Neural progenitor cell (in vitro differentiated cells): ENCODE results near the gene GATA6. TPM values are rescaled to one million over a fixed set of nuclear protein-coding genes. Genes with fewer than 3 reads are reported as not detected.

Experiments used
- DNase-seq: peaks from one replicate; pipeline ENCODE4 v3.0.0-alpha.2; 2016; ENCODE audit warnings: low spot score
- H2AFZ ChIP-seq: fragments of 200-600 bp; sonication (generic); replicated peaks from 2 replicates; pipeline ENCODE4 v1.6.1; 2016; ENCODE audit warnings: antibody characterized with exemption
- H3F3A ChIP-seq: fragments of 200-600 bp; sonication (generic); 2 replicates; pipeline ENCODE4 v1.6.1; 2016; ENCODE audit warnings: antibody characterized with exemption, low read depth
- H3K27ac ChIP-seq: fragments of 200-600 bp; sonication (generic); 2 replicates; pipeline ENCODE4 v1.5.1; 2016; ENCODE audit warnings: mild to moderate bottlenecking
- H3K27me3 ChIP-seq: fragments of 200-600 bp; sonication (generic); 2 replicates; pipeline ENCODE4 v1.6.1; 2016; ENCODE audit warnings: mild to moderate bottlenecking, moderate library complexity
- H3K36me3 ChIP-seq: fragments of 200-600 bp; sonication (generic); 2 replicates; pipeline ENCODE4 v1.5.1; 2016
- H3K4me1 ChIP-seq: fragments of 200-600 bp; sonication (generic); 2 replicates; pipeline ENCODE4 v1.6.1; 2016; ENCODE audit warnings: mixed run types
- H3K4me2 ChIP-seq: fragments of 200-600 bp; sonication (generic); 2 replicates; pipeline ENCODE4 v1.6.1; 2016
- H3K4me3 ChIP-seq: fragments of 200-600 bp; sonication (generic); 2 replicates; pipeline ENCODE4 v1.5.1; 2016
- H3K79me2 ChIP-seq: fragments of 200-600 bp; sonication (generic); 2 replicates; pipeline ENCODE4 v1.6.1; 2016; ENCODE audit warnings: low read depth
- H3K9ac ChIP-seq: fragments of 200-600 bp; sonication (generic); 2 replicates; pipeline ENCODE4 v1.6.1; 2016
- H3K9me3 ChIP-seq: fragments of 200-600 bp; sonication (generic); 2 replicates; pipeline ENCODE4 v1.5.1; 2016; ENCODE audit warnings: low read depth
- H4K20me1 ChIP-seq: fragments of 200-600 bp; sonication (generic); 2 replicates; pipeline ENCODE4 v1.6.1; 2016; ENCODE audit warnings: low read depth
- H3K27ac Mint-ChIP-seq: 3 replicates; pipeline ENCODE4 v1.8.0; 2021; ENCODE audit warnings: mixed read lengths
- H3K27me3 Mint-ChIP-seq: 2 replicates; pipeline ENCODE4 v1.8.0; 2022; ENCODE audit warnings: low read depth, mild to moderate bottlenecking, inconsistent platforms, moderate library complexity, mixed read lengths; ENCODE audit not compliant: insufficient read depth
- H3K36me3 Mint-ChIP-seq: 3 replicates; pipeline ENCODE4 v1.8.0; 2021; ENCODE audit warnings: mixed read lengths
- H3K4me1 Mint-ChIP-seq: 3 replicates; pipeline ENCODE4 v1.8.0; 2021; ENCODE audit warnings: mixed read lengths
- H3K4me3 Mint-ChIP-seq: 3 replicates; pipeline ENCODE4 v1.8.0; 2021; ENCODE audit warnings: mild to moderate bottlenecking, moderate library complexity, mixed read lengths
- H3K9me3 Mint-ChIP-seq: 3 replicates; pipeline ENCODE4 v1.8.0; 2020; ENCODE audit warnings: mixed read lengths
- EZH2 ChIP-seq: fragments of 200-600 bp; sonication (generic); IDR thresholded peaks from 2 replicates; pipeline ENCODE4 v1.6.1; 2017; ENCODE audit warnings: antibody characterized with exemption, mild to moderate bottlenecking, moderate library complexity
- EZH2phosphoT487 ChIP-seq: fragments of 200-600 bp; sonication (generic); IDR thresholded peaks from 2 replicates; pipeline ENCODE4 v1.6.1; 2017; ENCODE audit warnings: antibody characterized with exemption
- total RNA-seq: library from RNA; depleted of rRNA; stranded (reverse); fragments of >200 nt; gene quantifications from 2 replicates; pipeline ENCODE4 v1.2.3, GENCODE V29; 2015; ENCODE audit warnings: low replicate concordance
- TF ChIP-seq, protein P1 (sequence below): fragments of 200-600 bp; sonication (generic); IDR thresholded peaks from 2 replicates; pipeline ENCODE4 v1.5.1; 2017; ENCODE audit warnings: antibody characterized with exemption, mild to moderate bottlenecking

Gene GATA6
- total RNA-seq, 1 donor from 2014 or later: 0.26 TPM

DNA sequence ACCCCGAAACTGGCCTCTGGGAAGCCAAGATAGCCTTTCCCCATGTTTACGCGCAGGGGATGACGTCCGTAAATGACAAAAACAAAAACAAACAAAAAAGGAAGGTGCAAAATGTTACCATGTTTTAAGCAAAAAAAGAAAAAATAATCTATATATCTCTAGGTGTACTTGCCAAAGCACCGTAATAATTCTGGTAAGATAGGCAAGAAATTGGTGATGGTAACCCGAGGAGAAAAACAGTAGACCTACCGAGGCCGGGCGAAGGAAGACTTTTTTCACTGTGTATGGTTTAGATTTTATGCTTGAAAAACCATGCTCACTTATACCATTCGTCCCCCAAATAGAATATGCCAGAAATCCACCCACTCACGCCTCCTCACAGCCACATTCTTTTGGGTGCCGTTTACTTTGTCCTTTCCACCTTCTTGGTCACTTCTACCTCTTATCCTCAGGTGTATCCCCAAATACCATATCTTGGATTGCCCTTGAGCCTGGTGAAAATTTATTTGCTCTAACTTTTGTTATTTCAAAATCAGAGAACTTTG lies 8.0 kb downstream of the GATA6 start:
- H3K27ac ChIP-seq: no peak overlapping the region
- H3K27ac Mint-ChIP-seq: no peak overlapping the region
- H3K4me3 Mint-ChIP-seq: no peak overlapping the region
- no peak for TF ChIP-seq EZH2phosphoT487
- TF ChIP-seq EZH2: peak; percentile 86
- TF ChIP-seq, protein P1, sequence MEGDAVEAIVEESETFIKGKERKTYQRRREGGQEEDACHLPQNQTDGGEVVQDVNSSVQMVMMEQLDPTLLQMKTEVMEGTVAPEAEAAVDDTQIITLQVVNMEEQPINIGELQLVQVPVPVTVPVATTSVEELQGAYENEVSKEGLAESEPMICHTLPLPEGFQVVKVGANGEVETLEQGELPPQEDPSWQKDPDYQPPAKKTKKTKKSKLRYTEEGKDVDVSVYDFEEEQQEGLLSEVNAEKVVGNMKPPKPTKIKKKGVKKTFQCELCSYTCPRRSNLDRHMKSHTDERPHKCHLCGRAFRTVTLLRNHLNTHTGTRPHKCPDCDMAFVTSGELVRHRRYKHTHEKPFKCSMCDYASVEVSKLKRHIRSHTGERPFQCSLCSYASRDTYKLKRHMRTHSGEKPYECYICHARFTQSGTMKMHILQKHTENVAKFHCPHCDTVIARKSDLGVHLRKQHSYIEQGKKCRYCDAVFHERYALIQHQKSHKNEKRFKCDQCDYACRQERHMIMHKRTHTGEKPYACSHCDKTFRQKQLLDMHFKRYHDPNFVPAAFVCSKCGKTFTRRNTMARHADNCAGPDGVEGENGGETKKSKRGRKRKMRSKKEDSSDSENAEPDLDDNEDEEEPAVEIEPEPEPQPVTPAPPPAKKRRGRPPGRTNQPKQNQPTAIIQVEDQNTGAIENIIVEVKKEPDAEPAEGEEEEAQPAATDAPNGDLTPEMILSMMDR: no peak
- H3K9me3 Mint-ChIP-seq: peaks cover 6% of the 10 kb centered on the region
- H3K4me2 ChIP-seq: peak overlapping the region; percentile 51
- no peaks in the 10 kb centered on the region for H3K9me3 ChIP-seq
- DNase-seq: no peak
- H4K20me1 ChIP-seq: peaks cover 61% of the 10 kb centered on the region
- peak overlapping the region; percentile 15 for H3K4me3 ChIP-seq
- H3K36me3 ChIP-seq: no peaks in the 10 kb centered on the region
- no peaks in the 10 kb centered on the region for H3K79me2 ChIP-seq
- H3K27me3 Mint-ChIP-seq: peaks cover 62% of the 10 kb centered on the region
- H3K4me1 ChIP-seq: no peaks in the 10 kb centered on the region
- H2AFZ ChIP-seq: no peak overlapping the region
- peaks cover 12% of the 10 kb centered on the region for H3F3A ChIP-seq
- H3K9ac ChIP-seq: no peak overlapping the region
- H3K27me3 ChIP-seq: peaks cover 100% of the 10 kb centered on the region
- H3K4me1 Mint-ChIP-seq: peaks cover 5% of the 10 kb centered on the region
- no peaks in the 10 kb centered on the region for H3K36me3 Mint-ChIP-seq

- H3K4me1 Mint-ChIP-seq: peaks cover 5% of the 10 kb centered on the region
These were observed 9.8 kb downstream of the GATA6 start for GRCh38 chr18:22179174-22179573.

DNA sequence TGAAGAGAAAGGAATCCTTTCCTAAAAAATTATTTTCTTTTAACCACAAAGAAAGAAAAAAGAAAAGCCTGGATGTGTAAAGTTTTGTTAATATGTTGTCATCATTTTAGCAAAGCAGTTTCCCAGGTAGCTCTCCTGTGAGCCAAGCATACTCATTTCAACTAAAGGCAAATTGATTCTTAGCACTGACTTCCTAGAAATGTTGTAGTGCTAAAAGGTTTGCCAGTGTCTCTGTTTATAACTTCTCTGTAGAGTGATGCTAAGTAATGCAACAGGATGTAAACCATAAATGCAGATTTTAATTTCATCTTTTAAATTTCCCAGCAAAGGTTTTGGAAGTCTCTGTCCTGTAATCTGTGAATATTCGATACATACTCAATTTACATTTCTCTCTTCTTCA lies 10.2 kb downstream of the GATA6 start:
- H3K9me3 ChIP-seq: no peaks in the 10 kb centered on the region
- H3F3A ChIP-seq: peaks cover 12% of the 10 kb centered on the region
- H3K4me3 Mint-ChIP-seq: no peak overlapping the region
- H3K27me3 ChIP-seq: peaks cover 89% of the 10 kb centered on the region
- H3K27ac Mint-ChIP-seq: no peak overlapping the region
- no peaks in the 10 kb centered on the region for H3K4me1 ChIP-seq
- H2AFZ ChIP-seq: no peak overlapping the region
- H3K36me3 Mint-ChIP-seq: no peaks in the 10 kb centered on the region
- H3K36me3 ChIP-seq: no peaks in the 10 kb centered on the region
- no peak for DNase-seq
- H3K4me1 Mint-ChIP-seq: peaks cover 5% of the 10 kb centered on the region
- H3K9ac ChIP-seq: no peak overlapping the region
- no peaks in the 10 kb centered on the region for H3K79me2 ChIP-seq
- H3K9me3 Mint-ChIP-seq: no peaks in the 10 kb centered on the region
- no peak overlapping the region for H3K4me3 ChIP-seq
- H3K27ac ChIP-seq: no peak overlapping the region
- H3K4me2 ChIP-seq: no peak overlapping the region
- TF ChIP-seq, protein P1: no peak
- TF ChIP-seq EZH2phosphoT487 (no peak), EZH2 (no peak)
- H3K27me3 Mint-ChIP-seq: peaks cover 42% of the 10 kb centered on the region
- H4K20me1 ChIP-seq: peaks cover 39% of the 10 kb centered on the region

More at GRCh38 chr18:22179174-22179573, 9.8 kb downstream of the GATA6 start:
- DNase-seq: no peak
- TF ChIP-seq EZH2phosphoT487 (no peak), EZH2 (no peak)
- TF ChIP-seq, protein P1: no peak
- Histone ChIP-seq H3K79me2 (no peaks in the 10 kb centered on the region), H2AFZ (no peak overlapping the region), H3K4me3 (no peak overlapping the region), H3K36me3 (no peaks in the 10 kb centered on the region), H3K27me3 (peaks cover 93% of the 10 kb centered on the region), H3F3A (peaks cover 12% of the 10 kb centered on the region), H4K20me1 (peaks cover 44% of the 10 kb centered on the region), H3K9ac (no peak overlapping the region), H3K4me2 (no peak overlapping the region), H3K4me1 (no peaks in the 10 kb centered on the region), H3K27ac (no peak overlapping the region), H3K9me3 (no peaks in the 10 kb centered on the region)
- Mint-ChIP-seq H3K27ac (no peak overlapping the region), H3K36me3 (no peaks in the 10 kb centered on the region), H3K4me3 (no peak overlapping the region), H3K27me3 (peaks cover 46% of the 10 kb centered on the region), H3K9me3 (peaks cover under 1% of the 10 kb centered on the region)
